ENCODE results near the gene DOK3.

Gene DOK3

GRCh38 chr5:177529247-177530203 lies 19.9 kb upstream of the DOK3 start:
- no peaks in the 10 kb centered on the region for H3K4me1 ChIP-seq (ENCODE audit: control insufficient read depth, insufficient read depth, low read length)
- H3K27me3 ChIP-seq (ENCODE audit: control insufficient read depth, insufficient read depth, low read length): no peaks in the 10 kb centered on the region
- no peak overlapping the region for H3K27ac ChIP-seq (ENCODE audit: low read depth, low read length)
- no peak overlapping the region for H3K9ac ChIP-seq (ENCODE audit: low read length)
- H3K36me3 ChIP-seq (ENCODE audit: control insufficient read depth, insufficient read depth, low read length): peaks cover 59% of the 10 kb centered on the region
- H3K4me3 ChIP-seq (ENCODE audit: low read length): no peak overlapping the region

- Histone ChIP-seq H3K4me1 (ENCODE audit: control insufficient read depth, insufficient read depth, low read length) (no peaks in the 10 kb centered on the region), H3K27ac (ENCODE audit: low read depth, low read length) (no peak overlapping the region), H3K36me3 (ENCODE audit: control insufficient read depth, insufficient read depth, low read length) (peaks cover 58% of the 10 kb centered on the region), H3K9ac (ENCODE audit: low read length) (no peak overlapping the region), H3K4me3 (ENCODE audit: low read length) (no peak overlapping the region), H3K27me3 (ENCODE audit: control insufficient read depth, insufficient read depth, low read length) (no peaks in the 10 kb centered on the region)
Measured at GRCh38 chr5:177528631-177529030, 19.0 kb upstream of the DOK3 start.

- no peaks in the 10 kb centered on the region for H3K4me1 ChIP-seq (ENCODE audit: control insufficient read depth, insufficient read depth, low read length)
- H3K9ac ChIP-seq (ENCODE audit: low read length): no peak overlapping the region
- no peak overlapping the region for H3K4me3 ChIP-seq (ENCODE audit: low read length)
- H3K36me3 ChIP-seq (ENCODE audit: control insufficient read depth, insufficient read depth, low read length): peaks cover 57% of the 10 kb centered on the region
- no peak overlapping the region for H3K27ac ChIP-seq (ENCODE audit: low read depth, low read length)
- H3K27me3 ChIP-seq (ENCODE audit: control insufficient read depth, insufficient read depth, low read length): no peaks in the 10 kb centered on the region
Measured at GRCh38 chr5:177527595-177527994, 18.0 kb upstream of the DOK3 start.

- Histone ChIP-seq H3K4me1 (ENCODE audit: control insufficient read depth, insufficient read depth, low read length) (no peaks in the 10 kb centered on the region), H3K9ac (ENCODE audit: low read length) (no peak overlapping the region), H3K27ac (ENCODE audit: low read depth, low read length) (no peak overlapping the region), H3K36me3 (ENCODE audit: control insufficient read depth, insufficient read depth, low read length) (peaks cover 54% of the 10 kb centered on the region), H3K27me3 (ENCODE audit: control insufficient read depth, insufficient read depth, low read length) (no peaks in the 10 kb centered on the region), H3K4me3 (ENCODE audit: low read length) (no peak overlapping the region)
Measured at GRCh38 chr5:177526791-177527190, 17.2 kb upstream of the DOK3 start.

GRCh38 chr5:177526191-177526590 lies 16.6 kb upstream of the DOK3 start:
- Histone ChIP-seq H3K27me3 (ENCODE audit: control insufficient read depth, insufficient read depth, low read length) (no peaks in the 10 kb centered on the region), H3K36me3 (ENCODE audit: control insufficient read depth, insufficient read depth, low read length) (peaks cover 57% of the 10 kb centered on the region), H3K27ac (ENCODE audit: low read depth, low read length) (no peak overlapping the region), H3K4me1 (ENCODE audit: control insufficient read depth, insufficient read depth, low read length) (no peaks in the 10 kb centered on the region), H3K9ac (ENCODE audit: low read length) (no peak overlapping the region), H3K4me3 (ENCODE audit: low read length) (no peak overlapping the region)

- Histone ChIP-seq H3K36me3 (ENCODE audit: control insufficient read depth, insufficient read depth, low read length) (peaks cover 53% of the 10 kb centered on the region), H3K4me1 (ENCODE audit: control insufficient read depth, insufficient read depth, low read length) (no peaks in the 10 kb centered on the region), H3K27me3 (ENCODE audit: control insufficient read depth, insufficient read depth, low read length) (no peaks in the 10 kb centered on the region), H3K9ac (ENCODE audit: low read length) (no peak overlapping the region), H3K4me3 (ENCODE audit: low read length) (no peak overlapping the region), H3K27ac (ENCODE audit: low read depth, low read length) (no peak overlapping the region)
Measured at GRCh38 chr5:177524941-177525655, 15.5 kb upstream of the DOK3 start.

- Histone ChIP-seq H3K9ac (ENCODE audit: low read length) (no peak overlapping the region), H3K36me3 (ENCODE audit: control insufficient read depth, insufficient read depth, low read length) (peaks cover 48% of the 10 kb centered on the region), H3K4me1 (ENCODE audit: control insufficient read depth, insufficient read depth, low read length) (no peaks in the 10 kb centered on the region), H3K4me3 (ENCODE audit: low read length) (no peak overlapping the region), H3K27me3 (ENCODE audit: control insufficient read depth, insufficient read depth, low read length) (no peaks in the 10 kb centered on the region), H3K27ac (ENCODE audit: low read depth, low read length) (no peak overlapping the region)
Measured at GRCh38 chr5:177524539-177524900, 14.9 kb upstream of the DOK3 start.

- Histone ChIP-seq H3K9ac (ENCODE audit: low read length) (no peak overlapping the region), H3K36me3 (ENCODE audit: control insufficient read depth, insufficient read depth, low read length) (peaks cover 43% of the 10 kb centered on the region), H3K27me3 (ENCODE audit: control insufficient read depth, insufficient read depth, low read length) (no peaks in the 10 kb centered on the region), H3K4me1 (ENCODE audit: control insufficient read depth, insufficient read depth, low read length) (no peaks in the 10 kb centered on the region), H3K4me3 (ENCODE audit: low read length) (no peak overlapping the region), H3K27ac (ENCODE audit: low read depth, low read length) (no peak overlapping the region)
Measured at GRCh38 chr5:177523711-177524538, 14.3 kb upstream of the DOK3 start.

- H3K27me3 ChIP-seq (ENCODE audit: control insufficient read depth, insufficient read depth, low read length): no peaks in the 10 kb centered on the region
- H3K9ac ChIP-seq (ENCODE audit: low read length): no peak overlapping the region
- H3K27ac ChIP-seq (ENCODE audit: low read depth, low read length): no peak overlapping the region
- H3K4me1 ChIP-seq (ENCODE audit: control insufficient read depth, insufficient read depth, low read length): peaks cover 4% of the 10 kb centered on the region
- peaks cover 29% of the 10 kb centered on the region for H3K36me3 ChIP-seq (ENCODE audit: control insufficient read depth, insufficient read depth, low read length)
- no peak overlapping the region for H3K4me3 ChIP-seq (ENCODE audit: low read length)
Measured at GRCh38 chr5:177520916-177521513, 11.4 kb upstream of the DOK3 start.

- peaks cover 23% of the 10 kb centered on the region for H3K36me3 ChIP-seq (ENCODE audit: control insufficient read depth, insufficient read depth, low read length)
- peaks cover 7% of the 10 kb centered on the region for H3K4me1 ChIP-seq (ENCODE audit: control insufficient read depth, insufficient read depth, low read length)
- no peak overlapping the region for H3K4me3 ChIP-seq (ENCODE audit: low read length)
- H3K27me3 ChIP-seq (ENCODE audit: control insufficient read depth, insufficient read depth, low read length): no peaks in the 10 kb centered on the region
- H3K27ac ChIP-seq (ENCODE audit: low read depth, low read length): no peak overlapping the region
- no peak overlapping the region for H3K9ac ChIP-seq (ENCODE audit: low read length)
Measured at GRCh38 chr5:177520271-177520670, 10.6 kb upstream of the DOK3 start.

GRCh38 chr5:177519463-177520235 lies 10.0 kb upstream of the DOK3 start:
- peaks cover 24% of the 10 kb centered on the region for H3K36me3 ChIP-seq (ENCODE audit: control insufficient read depth, insufficient read depth, low read length)
- H3K4me3 ChIP-seq (ENCODE audit: low read length): no peak overlapping the region
- peaks cover 7% of the 10 kb centered on the region for H3K4me1 ChIP-seq (ENCODE audit: control insufficient read depth, insufficient read depth, low read length)
- no peak overlapping the region for H3K27ac ChIP-seq (ENCODE audit: low read depth, low read length)
- no peaks in the 10 kb centered on the region for H3K27me3 ChIP-seq (ENCODE audit: control insufficient read depth, insufficient read depth, low read length)
- no peak overlapping the region for H3K9ac ChIP-seq (ENCODE audit: low read length)

All from rectal smooth muscle tissue (tissue), 1 donor.